Glomerular endothelial cell (primary cell): ENCODE data around the gene GARIN5B. TPM values are rescaled to one million over a fixed set of nuclear protein-coding genes. Genes with fewer than 3 reads are reported as not detected.
"Not testable (repeated sequence)": the region's sequence is repeated elsewhere in the genome, so short reads cannot be mapped to it uniquely, and the experiment has no call there.

ENCODE experiments used
- DNase-seq: peaks from one replicate; pipeline ENCODE4 v3.0.0-alpha.2; 2011; ENCODE audit warnings: low read depth, low spot score; ENCODE audit errors: extremely low read depth
- total RNA-seq: library from RNA; depleted of rRNA; stranded (reverse); fragments of >200 nt; gene quantifications from 2 replicates; pipeline ENCODE4 v1.2.3, GENCODE V29; 2015

The GARIN5B gene
- total RNA-seq, 1 donor from 2014 or later = not detected

- not testable (repeated sequence) for DNase-seq
Observed at GRCh38 chr19:55329791-55330190, 33.3 kb downstream of the GARIN5B start.

GRCh38 chr19:55328774-55329318 lies 34.2 kb downstream of the GARIN5B start:
- not testable (repeated sequence) for DNase-seq

- no peak for DNase-seq
Observed at GRCh38 chr19:55325172-55325571, 37.9 kb downstream of the GARIN5B start, which contains the start of gene TMEM150B. Gene TMEM150B (minus strand): TSS chr19:55325341. CDS start chr19:55321036, 4,305 bp downstream.

- no peak for DNase-seq
Observed at GRCh38 chr19:55324662-55325061, 38.4 kb downstream of the GARIN5B start.

GRCh38 chr19:55322204-55322885 lies 40.7 kb downstream of the GARIN5B start:
- no peak for DNase-seq

GRCh38 chr19:55321466-55322137 lies 41.5 kb downstream of the GARIN5B start:
- no peak for DNase-seq

- DNase-seq = no peak
Observed at GRCh38 chr19:55320844-55321419, 42.1 kb downstream of the GARIN5B start.

GRCh38 chr19:55319785-55320184 lies 43.3 kb downstream of the GARIN5B start:
- no peak for DNase-seq

- no peak for DNase-seq
Observed at GRCh38 chr19:55316646-55317045, 46.4 kb downstream of the GARIN5B start.

GRCh38 chr19:55315956-55316525 lies 47.0 kb downstream of the GARIN5B start:
- DNase-seq = no peak

GRCh38 chr19:55314396-55314795 lies 48.7 kb downstream of the GARIN5B start:
- DNase-seq = no peak

- DNase-seq = no peak
Observed at GRCh38 chr19:55312621-55313512, 50.2 kb downstream of the GARIN5B start.

GRCh38 chr19:55311797-55312196 lies 51.3 kb downstream of the GARIN5B start:
- DNase-seq = no peak

GRCh38 chr19:55311397-55311796 lies 51.7 kb downstream of the GARIN5B start:
- no peak for DNase-seq

GRCh38 chr19:55310498-55310897 lies 52.6 kb downstream of the GARIN5B start:
- DNase-seq = no peak

GRCh38 chr19:55309448-55309847 lies 53.6 kb downstream of the GARIN5B start:
- DNase-seq = no peak

GRCh38 chr19:55308281-55308680 lies 54.8 kb downstream of the GARIN5B start:
- no peak for DNase-seq

- DNase-seq = no peak
Observed at GRCh38 chr19:55306712-55307111, 56.3 kb downstream of the GARIN5B start.

- DNase-seq = no peak
Observed at GRCh38 chr19:55305983-55306562, 57.0 kb downstream of the GARIN5B start.

- no peak for DNase-seq
Observed at GRCh38 chr19:55305491-55305890, 57.6 kb downstream of the GARIN5B start.
